ENCODE measurements around the gene LRRC10.

LRRC10 gene

DNA sequence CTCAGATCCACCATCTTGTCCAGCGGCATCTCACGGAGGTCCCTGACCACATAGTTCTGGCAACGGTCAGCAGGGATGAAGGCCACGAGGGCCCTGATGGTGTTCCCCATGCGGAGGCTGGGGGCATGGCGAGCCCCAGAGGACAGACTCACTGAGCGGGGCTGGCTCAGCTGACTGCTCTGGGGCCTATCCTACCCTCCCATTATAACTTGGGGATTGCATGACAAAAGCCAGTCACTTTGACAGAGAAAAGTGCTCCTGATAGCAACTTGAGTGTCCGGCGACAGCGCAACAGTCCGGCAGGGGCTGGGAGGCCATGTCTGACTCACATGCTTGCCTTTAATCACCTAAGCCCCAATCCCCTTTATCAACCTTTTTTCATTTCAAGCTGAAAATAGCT, at the start of gene LRRC10:
LRRC10 (minus strand) TSS at position 179 of the 400 bp plus-strand sequence; CDS start at position 110, 69 bp downstream.
- no peak for DNase-seq

DNA sequence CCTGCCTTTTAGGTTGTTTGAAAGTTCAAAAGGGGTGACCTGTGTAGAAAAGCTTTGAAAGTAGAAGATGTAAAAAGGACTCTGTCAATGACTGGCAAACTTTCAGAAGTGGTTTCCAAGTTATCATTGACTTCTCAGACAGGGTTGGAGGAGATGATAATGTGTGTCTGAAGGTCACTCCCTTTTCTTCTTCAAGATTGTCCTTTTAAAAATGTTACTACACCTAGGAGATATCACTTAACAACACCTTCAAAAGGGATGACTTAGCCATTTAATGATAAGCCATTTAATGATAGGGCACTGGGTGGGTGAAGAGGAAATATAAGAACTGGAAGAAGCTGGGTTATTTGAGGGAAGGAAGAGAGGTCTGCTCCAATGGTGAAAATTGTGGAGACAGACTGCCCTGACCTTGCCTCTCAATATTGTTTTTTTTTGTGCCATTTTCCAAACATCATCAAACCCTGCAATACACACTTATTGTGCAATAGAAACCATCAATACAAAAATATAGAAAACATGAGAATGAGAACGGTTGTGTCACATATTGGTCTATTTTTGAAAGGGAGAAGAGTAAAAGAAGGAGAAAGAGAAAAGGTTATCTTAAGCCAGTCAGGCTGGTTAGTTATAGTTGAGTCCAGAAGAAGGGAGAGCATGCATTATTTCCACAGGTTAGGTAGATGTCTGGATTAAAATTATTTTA, 49.6 kb upstream of the LRRC10 start:
- no peak for DNase-seq

DNA sequence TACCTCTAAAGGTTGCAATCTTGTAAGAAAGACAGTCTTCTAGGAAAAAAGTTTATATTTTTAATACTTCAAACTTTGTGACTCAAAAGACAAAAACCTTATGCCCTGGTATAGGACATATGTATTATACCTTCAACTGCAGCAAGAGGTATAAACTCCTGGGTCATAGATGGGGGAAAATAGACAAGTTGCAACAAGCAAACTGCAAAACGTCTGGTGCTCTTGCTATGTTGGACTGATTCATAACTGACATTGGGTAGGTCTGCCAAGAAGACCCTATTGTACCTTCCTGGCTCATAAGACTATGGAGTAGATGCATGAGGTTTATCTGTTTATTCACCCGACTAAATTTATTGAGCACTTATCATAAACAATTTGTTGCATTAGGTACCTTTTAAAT, 47.5 kb upstream of the LRRC10 start:
- no peak for DNase-seq

DNA sequence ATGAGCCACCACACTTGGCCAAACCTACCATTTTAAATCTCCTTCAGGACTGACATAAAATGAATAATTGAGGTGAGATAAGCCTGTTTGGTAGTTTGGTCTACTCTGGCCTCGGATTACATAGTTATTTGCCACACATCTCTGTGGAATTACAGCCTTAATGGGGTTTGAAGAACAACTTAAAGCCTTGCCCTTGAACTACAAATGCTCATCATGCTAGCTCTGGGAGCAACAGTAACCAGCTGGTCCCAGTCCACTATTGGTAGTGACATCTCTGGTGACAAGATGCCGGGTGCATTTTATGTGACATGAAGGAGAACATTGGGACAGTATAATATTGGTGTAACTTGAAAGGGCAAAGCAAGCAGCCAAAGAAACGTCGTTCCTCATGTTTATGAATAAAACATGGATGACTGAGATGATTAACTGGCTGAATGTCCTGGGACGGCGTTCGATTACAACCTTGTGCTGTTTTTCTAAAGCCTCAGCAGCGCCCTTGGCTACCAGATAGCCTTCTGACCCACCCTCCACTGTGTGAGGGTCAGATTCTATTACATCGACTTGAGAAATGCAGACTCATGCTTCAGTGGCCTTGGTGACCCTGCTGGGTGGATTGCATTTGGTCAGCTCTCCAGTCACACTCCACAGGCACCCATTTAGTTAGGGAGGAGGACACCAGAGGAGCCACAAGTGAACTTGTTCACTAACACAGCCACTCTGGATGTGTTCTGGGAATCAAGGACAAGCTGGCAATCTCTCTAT, 46.9 kb upstream of the LRRC10 start:
- DNase-seq = no peak

- DNase-seq = no peak
These were observed 45.1 kb upstream of the LRRC10 start for GRCh38 chr12:69655616-69656340.

DNA sequence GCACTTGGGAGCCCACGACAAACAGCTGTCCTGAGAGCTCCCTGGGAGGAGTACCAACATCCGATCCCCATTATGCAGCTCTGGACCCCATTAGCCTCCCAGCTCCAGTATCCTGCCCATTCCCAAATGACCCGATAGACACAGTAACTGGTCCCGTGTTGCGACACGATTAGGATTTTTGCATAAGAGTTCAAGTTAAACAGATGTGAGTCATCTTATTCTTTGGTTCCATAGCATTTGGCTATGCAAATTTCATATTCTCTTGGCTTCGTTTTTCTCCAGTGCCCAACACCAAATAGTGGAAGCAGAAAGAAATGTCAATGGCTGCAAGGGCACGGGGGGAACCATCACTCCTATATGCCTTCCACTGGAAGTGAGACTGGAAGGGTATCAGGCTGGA, 43.0 kb upstream of the LRRC10 start:
- DNase-seq = no peak

DNA sequence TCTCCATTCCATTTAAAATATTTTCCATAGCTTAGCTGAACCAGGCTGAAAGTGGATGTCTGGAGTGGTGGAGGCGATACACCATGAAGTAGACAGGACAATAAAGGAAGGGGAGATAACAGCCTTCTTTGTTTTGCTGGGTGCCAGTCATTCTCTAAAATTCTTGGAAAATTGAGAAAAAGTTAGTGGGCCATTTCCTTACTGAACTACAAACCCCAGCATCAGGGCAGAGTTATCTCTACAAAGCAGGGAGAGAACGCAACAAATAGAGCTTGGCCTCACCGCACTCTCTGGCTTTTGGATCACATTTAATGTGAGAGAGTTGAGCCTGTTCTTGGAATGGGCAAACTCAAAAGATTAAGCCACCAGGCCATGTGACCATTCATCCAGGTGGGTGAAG, 41.2 kb upstream of the LRRC10 start:
- DNase-seq = no peak

DNA sequence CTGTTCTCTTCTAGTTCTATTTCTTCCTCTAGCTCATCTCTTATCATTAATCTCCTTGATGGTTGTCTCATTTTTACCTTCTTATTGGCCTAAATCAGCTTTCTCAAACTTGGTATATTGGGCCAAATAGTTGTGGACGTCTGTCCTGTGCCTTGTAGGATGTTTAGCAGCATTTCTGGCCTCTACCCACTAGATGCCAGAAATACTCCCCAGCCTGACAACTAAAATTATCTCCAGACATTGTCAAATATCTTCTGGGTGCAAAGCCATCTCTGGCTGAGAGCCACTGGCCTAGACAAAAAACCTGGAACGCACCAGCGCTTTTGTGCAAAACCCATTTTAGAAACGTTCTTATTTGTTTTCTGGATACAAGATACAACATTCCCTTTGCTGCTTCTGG, 38.8 kb upstream of the LRRC10 start:
- DNase-seq = no peak

- no peak for DNase-seq
These were observed 37.8 kb upstream of the LRRC10 start for GRCh38 chr12:69648476-69648875.

DNA sequence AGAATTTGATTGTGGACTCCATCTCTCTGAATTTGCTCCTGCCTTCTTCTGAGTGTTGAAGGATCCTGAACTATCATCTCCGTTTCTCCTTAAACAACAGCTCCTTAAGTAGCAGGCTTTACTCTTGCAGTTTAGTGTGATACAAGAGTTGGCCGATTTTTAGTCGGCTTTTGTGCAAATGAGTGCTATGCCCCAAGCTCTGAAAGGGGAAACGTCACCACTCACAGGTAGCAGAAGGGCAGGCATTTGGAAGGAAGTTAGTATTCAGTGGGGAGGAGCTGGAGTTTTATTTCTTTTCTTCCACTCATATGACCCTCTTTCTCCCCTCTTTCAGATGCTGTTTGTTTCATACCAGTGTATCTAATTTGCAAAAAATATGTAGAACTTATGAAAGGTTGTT, 36.5 kb upstream of the LRRC10 start:
- no peak for DNase-seq

DNA sequence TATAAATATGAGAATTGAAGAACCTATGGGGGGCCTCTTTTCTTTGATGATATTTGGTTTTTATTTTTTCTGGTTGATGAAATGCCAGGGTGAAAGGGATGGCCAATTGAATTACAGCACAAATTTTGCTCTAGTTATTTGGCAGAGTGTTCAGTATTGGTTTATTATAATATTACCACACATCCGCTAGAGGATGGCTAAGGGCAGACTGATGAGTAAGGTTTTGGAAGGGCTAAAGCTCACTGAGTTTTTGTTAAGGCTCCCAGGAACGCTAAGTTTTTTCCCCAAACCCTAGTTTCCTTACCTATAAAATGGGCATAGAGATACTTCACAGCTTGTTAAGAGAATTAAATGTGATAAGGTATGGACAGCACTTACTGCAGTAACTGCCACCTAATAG, 34.3 kb upstream of the LRRC10 start:
- DNase-seq = no peak

DNA sequence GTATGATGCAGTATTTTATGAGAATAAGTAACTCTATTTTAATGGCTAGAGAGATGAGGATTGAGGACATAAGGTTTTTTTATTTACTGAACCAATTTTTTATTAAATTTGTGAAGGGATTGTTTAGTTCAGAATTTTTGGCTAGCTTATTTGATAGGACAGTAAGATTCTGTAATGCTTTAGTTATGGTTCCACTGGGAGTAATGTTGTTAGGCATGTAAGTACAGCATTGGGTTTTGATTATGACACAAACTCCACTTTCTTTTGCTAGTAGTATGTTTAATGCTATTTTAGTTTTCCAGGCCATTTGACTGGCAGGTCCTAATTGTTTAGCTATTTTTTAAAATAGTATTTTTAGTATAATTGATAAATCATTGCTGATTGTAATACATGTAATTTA, 33.8 kb upstream of the LRRC10 start:
- no peak for DNase-seq

- DNase-seq = no peak
These were observed 31.8 kb upstream of the LRRC10 start for GRCh38 chr12:69642531-69642930.

- DNase-seq = no peak
These were observed 30.8 kb upstream of the LRRC10 start for GRCh38 chr12:69641546-69641945.

DNA sequence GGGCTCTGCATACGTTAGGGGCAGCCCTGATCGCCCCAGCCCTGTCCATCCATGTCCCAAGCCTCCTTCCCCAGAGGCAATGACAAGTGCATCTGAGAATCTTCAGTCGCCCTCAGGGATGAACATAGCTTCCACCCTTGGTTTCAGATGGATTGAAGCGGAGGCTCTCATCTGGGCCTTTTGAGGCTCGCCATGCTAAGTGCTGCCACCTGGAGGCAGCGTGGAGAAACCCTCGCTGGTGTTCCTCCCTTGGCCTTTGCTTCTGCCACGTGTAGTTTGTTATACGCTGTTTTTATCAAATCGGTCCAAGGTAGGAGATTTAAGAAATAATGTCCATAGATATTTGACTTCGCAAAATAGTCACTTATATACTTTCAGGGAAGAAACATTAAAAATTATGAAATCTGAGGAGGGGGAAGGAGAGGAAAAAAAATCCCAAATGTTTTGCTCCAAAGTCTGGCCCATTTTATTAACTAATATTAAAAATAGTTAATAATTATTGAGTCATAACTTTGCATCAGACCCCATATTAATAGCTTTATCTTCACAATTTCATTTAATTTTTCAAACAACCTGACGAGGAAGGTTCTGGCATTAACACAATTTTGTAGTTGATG, 28.8 kb upstream of the LRRC10 start:
- DNase-seq = peak; percentile 96

- no peak for DNase-seq
These were observed 22.4 kb upstream of the LRRC10 start for GRCh38 chr12:69633061-69633460.

DNA sequence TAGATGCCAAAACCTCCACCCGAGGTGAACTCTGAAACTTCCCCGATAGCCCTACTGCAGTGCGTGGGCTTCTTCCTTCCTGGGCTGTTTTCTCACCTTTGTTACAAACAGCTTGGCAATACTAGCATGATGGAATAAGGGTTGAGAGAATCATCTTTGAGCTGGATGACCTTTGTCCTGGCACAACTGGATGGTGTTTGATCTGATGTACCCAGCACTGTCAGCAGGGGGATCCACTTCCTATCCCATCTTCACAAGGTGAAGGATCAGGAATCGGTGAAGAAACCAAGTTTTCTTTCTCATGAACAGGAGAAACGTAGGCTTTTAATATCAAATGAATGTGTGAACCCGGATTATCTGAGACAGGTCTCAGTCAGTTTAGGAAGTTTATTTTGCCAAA, 19.5 kb upstream of the LRRC10 start:
- no peak for DNase-seq

DNA sequence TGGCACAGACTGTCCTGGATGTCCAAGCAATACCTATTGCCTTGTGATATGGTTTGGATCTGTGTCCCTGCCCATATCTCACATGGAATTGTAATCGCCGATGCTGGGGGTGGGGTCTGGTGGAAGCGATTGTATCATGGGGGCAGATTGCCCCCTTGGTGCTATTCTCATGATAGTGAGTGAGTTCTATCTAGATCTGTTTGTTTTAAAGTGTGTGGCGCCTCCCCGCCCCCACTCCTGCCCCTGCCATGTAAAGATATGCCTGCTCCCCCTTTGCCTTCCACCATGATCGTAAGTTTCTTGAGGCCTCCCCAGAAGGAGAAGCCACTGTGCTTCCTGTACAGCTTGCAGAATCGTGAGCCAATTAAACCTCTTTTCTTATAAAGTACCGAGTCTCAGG, 16.8 kb upstream of the LRRC10 start:
- DNase-seq = no peak

DNA sequence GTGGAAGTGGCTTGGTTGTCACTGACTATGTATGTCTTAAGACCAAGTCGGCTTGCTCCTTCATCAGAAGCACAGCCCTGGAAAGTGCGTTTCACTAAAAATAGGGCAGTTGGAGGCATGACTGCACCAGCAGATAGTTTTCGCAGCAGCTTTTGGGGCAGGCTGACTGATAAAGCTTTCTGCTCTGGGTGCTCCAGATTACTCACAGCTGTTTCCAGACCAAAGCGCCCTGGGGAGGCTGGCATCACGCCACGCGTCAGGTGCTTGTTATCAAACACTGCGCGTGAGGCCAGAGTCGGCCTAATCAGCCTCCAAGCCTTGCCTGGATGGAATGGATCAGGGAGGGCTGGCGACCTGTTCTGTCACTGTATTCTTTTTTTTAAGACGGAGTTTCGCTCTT, 13.3 kb upstream of the LRRC10 start:
- DNase-seq = no peak

DNA sequence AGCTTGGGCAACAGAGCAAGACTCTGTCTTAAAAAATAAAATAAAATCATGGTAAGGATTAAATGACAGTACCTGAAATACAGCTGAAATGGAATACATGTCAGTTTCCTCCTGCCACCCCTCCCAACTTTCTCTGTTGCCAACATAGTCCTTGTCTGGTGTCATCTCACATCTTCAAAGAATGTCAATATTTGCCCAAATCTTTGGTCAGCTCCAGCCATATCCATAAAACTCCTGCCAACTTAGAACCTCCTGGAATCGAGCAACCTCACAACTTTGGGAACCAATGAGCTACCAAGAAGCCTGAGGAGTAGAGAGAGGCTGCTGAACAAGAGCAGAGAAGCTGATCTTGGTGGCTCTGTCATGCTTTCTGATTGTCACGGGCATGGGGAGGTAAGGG, 10.8 kb upstream of the LRRC10 start:
- DNase-seq = no peak

- DNase-seq = no peak
These were observed 10.2 kb upstream of the LRRC10 start for GRCh38 chr12:69620921-69621320.

GRCh38 chr12:69620077-69620476, 9.4 kb upstream of the LRRC10 start:
- DNase-seq = no peak

DNA sequence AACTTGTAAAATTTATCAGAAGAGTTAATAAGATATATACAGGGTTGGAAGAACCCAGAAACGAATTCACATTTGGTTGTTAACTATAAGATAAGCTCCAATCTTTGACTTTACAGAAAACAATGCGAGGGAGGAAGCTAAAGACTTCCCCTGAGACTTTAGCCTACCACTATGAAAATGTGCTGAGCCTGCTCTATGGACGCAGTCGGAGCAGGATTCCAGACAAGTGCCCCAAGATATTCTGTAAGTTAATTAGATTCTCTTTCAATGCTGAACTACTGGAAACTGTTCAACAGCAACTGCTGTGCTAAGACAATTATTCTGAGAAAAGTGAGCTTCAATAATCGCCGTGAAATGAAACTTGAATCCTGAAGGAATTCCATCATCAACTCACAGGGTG, 8.3 kb upstream of the LRRC10 start:
- DNase-seq = no peak

DNA sequence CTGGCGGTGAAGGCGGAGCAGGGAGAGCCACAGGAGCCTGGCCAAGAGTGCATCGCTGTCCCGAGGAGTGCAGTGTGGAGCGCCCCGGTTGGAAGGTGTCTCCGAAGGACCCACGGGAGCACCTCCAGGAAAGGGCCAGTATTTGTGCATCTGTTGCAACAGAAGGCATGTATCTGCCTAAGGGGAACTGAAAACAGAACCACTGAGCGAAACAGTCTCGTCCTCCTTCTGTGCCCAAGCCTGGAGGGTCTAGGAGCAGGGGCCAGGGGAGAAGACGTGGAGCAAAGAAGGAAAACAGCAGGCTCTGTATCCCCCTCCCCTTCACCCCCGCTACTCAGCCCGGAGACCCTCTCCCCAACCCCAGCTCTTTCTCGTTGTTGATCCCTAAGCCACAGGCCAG, 5.3 kb upstream of the LRRC10 start:
- no peak for DNase-seq

Measured in GOT3 (cell line).